Prostate gland (tissue), 2 donors: ENCODE measurements around the gene LDLRAD4. TPM values are rescaled to one million over a fixed set of nuclear protein-coding genes. Genes with fewer than 3 reads are reported as not detected.
A peak's percentile ranks its signal among the peaks of the same experiment; 100 is the strongest.

ENCODE experiments used
- DNase-seq: peaks from one replicate; pipeline ENCODE4 v3.0.0-alpha.2; 2019; ENCODE audit warnings: low spot score
- H3K27ac ChIP-seq, 2 donors: fragments of 200-600 bp; sonication (generic); 2 replicates each; pipeline ENCODE4 v1.5.1; 2017 to 2019
- H3K27me3 ChIP-seq: fragments of 200-600 bp; sonication (generic); replicated peaks from 2 replicates; pipeline ENCODE4 v1.5.1; 2019; ENCODE audit not compliant: insufficient read depth
- H3K36me3 ChIP-seq, 2 donors: fragments of 200-600 bp; sonication (generic); 1 replicate in 1 of 2; 2 replicates in 1 of 2; pipeline versions ENCODE4 v1.5.1 to v1.8.1; 2017 to 2019
- H3K4me1 ChIP-seq: fragments of 200-600 bp; sonication (generic); replicated peaks from 2 replicates; pipeline ENCODE4 v1.5.1; 2019
- H3K4me3 ChIP-seq, 2 donors: fragments of 200-600 bp; sonication (generic); 2 replicates each; pipeline ENCODE4 v1.5.1; 2017 to 2019
- H3K9me3 ChIP-seq: fragments of 200-600 bp; sonication (generic); 2 replicates; pipeline ENCODE4 v1.5.1; 2017
- CTCF ChIP-seq, 4 experiments: fragments of 200-600 bp in 2 of 4; fragments of 450-650 bp in 2 of 4; sonication (generic) in 2 of 4; IDR thresholded peaks; 1 replicate in 3 of 4; 2 replicates in 1 of 4; pipeline ENCODE4 v1.5.1; 2016 to 2019; ENCODE audit warnings: antibody characterized with exemption in 4 of 4, mild to moderate bottlenecking in 2 of 4, moderate library complexity in 2 of 4
- POLR2A ChIP-seq: fragments of 450-650 bp; IDR thresholded peaks from one replicate; pipeline ENCODE4 v1.6.1; 2016; ENCODE audit warnings: antibody characterized with exemption, mild to moderate bottlenecking
- POLR2AphosphoS5 ChIP-seq: sonication (generic); formaldehyde crosslinking; IDR thresholded peaks from one replicate; pipeline ENCODE4 v1.6.1; 2017; ENCODE audit warnings: antibody characterized with exemption
- WGBS: methylation state at CpG from one replicate; pipeline ENCODE4 v1.1.5; 2018; 5-methylcytosine and 5-hydroxymethylcytosine counted together
- intact Hi-C: fragments of 100-400 bp; cut with DNase I; formaldehyde crosslinking; loops from one replicate; pipeline ENCODE4 v1.14.2; 2022
- total RNA-seq, 2 donors: library from RNA; depleted of rRNA; stranded (reverse); fragments of >200 nt; gene quantifications; one replicate each; pipeline ENCODE4 v1.1.0, GENCODE V29; 2016

The LDLRAD4 gene
- total RNA-seq, 2 donors from 2014 or later: 59.9 to 107 TPM

GRCh38 chr18:13612196-13612997 lies 393.8 kb downstream of the LDLRAD4 start:
- intact Hi-C loops: loop anchor here (5.0 kb wide), 1 partner anchor 395 kb away; the partner anchor contains the start of gene LDLRAD4
- H3K4me1 ChIP-seq: no peaks in the 10 kb centered on the region

GRCh38 chr18:13613099-13613498 lies 394.5 kb downstream of the LDLRAD4 start:
- DNase-seq: no peak
- H3K9me3 ChIP-seq: no peaks in the 10 kb centered on the region
- H3K4me3 ChIP-seq: no peak overlapping the region
- no peaks in the 10 kb centered on the region for H3K4me1 ChIP-seq
- H3K27ac ChIP-seq: no peak overlapping the region
- no peaks in the 10 kb centered on the region for H3K36me3 ChIP-seq
- no peak for TF ChIP-seq POLR2A
- TF ChIP-seq CTCF (IDR thresholded peaks at IDR 0.05): no peak
- TF ChIP-seq POLR2AphosphoS5: no peak
- intact Hi-C loops: loop anchor here (5.0 kb wide), 1 partner anchor 396 kb away; the partner anchor contains the start of gene LDLRAD4
- no peaks in the 10 kb centered on the region for H3K27me3 ChIP-seq

More at GRCh38 chr18:13612196-13612997, 393.8 kb downstream of the LDLRAD4 start:
- TF ChIP-seq POLR2A (no peak), CTCF (IDR thresholded peaks at IDR 0.05) (no peak), POLR2AphosphoS5 (no peak)
- no peak for DNase-seq
- Histone ChIP-seq H3K27me3 (no peaks in the 10 kb centered on the region), H3K27ac (no peak overlapping the region), H3K36me3 (no peaks in the 10 kb centered on the region), H3K9me3 (no peaks in the 10 kb centered on the region), H3K4me3 (peak overlapping the region in 1 of 2 donors; percentile 12)
- 50% methylated on average over 20 of the region's 20 CpGs for WGBS

- WGBS: 91% methylated on average over 21 of the region's 21 CpGs
- Histone ChIP-seq H3K27me3 (no peaks in the 10 kb centered on the region), H3K4me1 (no peaks in the 10 kb centered on the region), H3K36me3 (no peaks in the 10 kb centered on the region), H3K27ac (no peak overlapping the region), H3K4me3 (no peak overlapping the region), H3K9me3 (no peaks in the 10 kb centered on the region)
- TF ChIP-seq POLR2A: no peak
- no peak for TF ChIP-seq POLR2AphosphoS5
- TF ChIP-seq CTCF (IDR thresholded peaks at IDR 0.05): no peak
- no peak for DNase-seq
- intact Hi-C loops: loop anchor here (5.0 kb wide), 1 partner anchor 397 kb away; the partner anchor contains the start of gene LDLRAD4
Observed at GRCh38 chr18:13613591-13614501, 395.3 kb downstream of the LDLRAD4 start.

- Histone ChIP-seq H3K27ac (no peak overlapping the region), H3K4me3 (no peak overlapping the region), H3K36me3 (no peaks in the 10 kb centered on the region), H3K9me3 (no peaks in the 10 kb centered on the region), H3K27me3 (no peaks in the 10 kb centered on the region), H3K4me1 (no peaks in the 10 kb centered on the region)
- intact Hi-C loops: loop anchor here (5.0 kb wide), 1 partner anchor 397 kb away; the partner anchor contains the start of gene LDLRAD4
- DNase-seq: no peak
- WGBS: 45% methylated on average over 16 of the region's 16 CpGs
- no peak for TF ChIP-seq POLR2A
- TF ChIP-seq CTCF (IDR thresholded peaks at IDR 0.05): no peak
- no peak for TF ChIP-seq POLR2AphosphoS5
Observed at GRCh38 chr18:13614641-13615288, 396.2 kb downstream of the LDLRAD4 start.
